ENCODE data around the gene RASAL3. TPM values are rescaled to one million over a fixed set of nuclear protein-coding genes. Genes with fewer than 3 reads are reported as not detected.

The RASAL3 gene
- total RNA-seq, 2 experiments from 2014 or later: 104 to 109 TPM

- CTCF ChIA-PET: interaction anchor here (1.1 kb wide), 1 partner anchor 9 kb away, joined by 3 read pairs; no protein-coding TSS in a partner anchor
- POLR2A ChIA-PET: no interaction called here
Observed at GRCh38 chr19:15453906-15454860, 10.2 kb downstream of the RASAL3 start.

DNA sequence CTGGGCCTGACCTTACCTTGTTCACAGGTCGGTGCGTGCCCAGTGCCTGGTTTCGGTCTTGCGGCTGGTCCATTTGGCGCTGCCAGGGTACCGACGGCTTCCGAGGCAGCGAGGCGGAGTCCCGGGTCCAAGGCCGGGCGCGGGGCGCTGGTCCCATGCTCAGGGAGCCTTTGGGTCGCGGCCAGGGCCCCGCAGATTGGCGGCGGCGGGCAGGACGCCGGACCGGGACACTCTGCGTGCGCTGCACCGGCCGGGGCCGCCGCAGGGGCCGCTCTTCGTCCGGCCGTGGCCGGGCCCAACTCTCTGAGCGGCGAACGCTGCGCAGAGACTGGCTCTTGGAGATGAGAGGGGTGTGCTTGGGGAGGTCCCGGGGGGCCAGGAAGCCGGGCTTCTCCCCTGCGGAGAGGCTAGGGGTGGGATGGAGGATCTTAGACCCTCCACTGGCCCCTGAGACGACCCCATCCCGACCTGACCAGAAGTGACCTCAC, 11.2 kb downstream of the RASAL3 start:
- CTCF ChIA-PET: no interaction called here
- POLR2A ChIA-PET: no interaction called here

- CTCF ChIA-PET: interaction anchor here (0.8 to 1.7 kb wide), 3 partner anchors 11 to 103 kb away, joined by 3 to 6 read pairs (median 5); partner anchors contain the start of gene AKAP8L
- POLR2A ChIA-PET: interaction anchor here (1.3 to 2.3 kb wide), 2 partner anchors 9 to 11 kb away, joined by 6 read pairs; partner anchors contain the start of gene RASAL3
Observed at GRCh38 chr19:15452111-15453047, 12.0 kb downstream of the RASAL3 start.

GRCh38 chr19:15450528-15450890, 13.8 kb downstream of the RASAL3 start:
- ChIA-PET POLR2A (interaction anchor here (1.2 to 2.3 kb wide), 2 partner anchors 10 to 13 kb away, joined by 4 to 6 read pairs; no protein-coding TSS in a partner anchor), CTCF (interaction anchor here (0.5 to 0.6 kb wide), 2 partner anchors 9 to 16 kb away, joined by 3 read pairs; no protein-coding TSS in a partner anchor)

GRCh38 chr19:15449620-15450527, 14.5 kb downstream of the RASAL3 start, which contains the start of gene WIZ:
WIZ (minus strand) TSS chr19:15449956; CDS start chr19:15448307, 1,649 bp downstream.
- ChIA-PET CTCF (interaction anchor here (0.6 kb wide), 1 partner anchor 10 kb away, joined by 3 read pairs; no protein-coding TSS in a partner anchor), POLR2A (interaction anchor here (1.2 to 1.9 kb wide), 2 partner anchors 14 to 101 kb away, joined by 4 to 6 read pairs; no protein-coding TSS in a partner anchor)

GRCh38 chr19:15448778-15449619, 15.3 kb downstream of the RASAL3 start:
- POLR2A ChIA-PET: interaction anchor here (0.6 to 1.9 kb wide), 2 partner anchors 9 to 102 kb away, joined by 3 to 6 read pairs; no protein-coding TSS in a partner anchor
- CTCF ChIA-PET: interaction anchor here (1.0 kb wide), 1 partner anchor 30 kb away, joined by 3 read pairs; the partner anchor contains the start of gene AKAP8L

- CTCF ChIA-PET: interaction anchor here (0.6 to 1.3 kb wide), 4 partner anchors 29 to 107 kb away, joined by 3 to 4 read pairs (median 4); partner anchors contain the start of gene AKAP8L
- POLR2A ChIA-PET: interaction anchor here (1.9 kb wide), 1 partner anchor 103 kb away, joined by 6 read pairs; no protein-coding TSS in a partner anchor
Observed at GRCh38 chr19:15448044-15448777, 16.1 kb downstream of the RASAL3 start.

GRCh38 chr19:15447057-15447456, 17.3 kb downstream of the RASAL3 start:
- ChIA-PET POLR2A (no interaction called here), CTCF (interaction anchor here (1.3 to 1.8 kb wide), 2 partner anchors 14 to 109 kb away, joined by 4 read pairs; no protein-coding TSS in a partner anchor)

- POLR2A ChIA-PET: no interaction called here
- CTCF ChIA-PET: interaction anchor here (1.8 kb wide), 1 partner anchor 15 kb away, joined by 4 read pairs; no protein-coding TSS in a partner anchor
Observed at GRCh38 chr19:15445807-15446376, 18.5 kb downstream of the RASAL3 start.

DNA sequence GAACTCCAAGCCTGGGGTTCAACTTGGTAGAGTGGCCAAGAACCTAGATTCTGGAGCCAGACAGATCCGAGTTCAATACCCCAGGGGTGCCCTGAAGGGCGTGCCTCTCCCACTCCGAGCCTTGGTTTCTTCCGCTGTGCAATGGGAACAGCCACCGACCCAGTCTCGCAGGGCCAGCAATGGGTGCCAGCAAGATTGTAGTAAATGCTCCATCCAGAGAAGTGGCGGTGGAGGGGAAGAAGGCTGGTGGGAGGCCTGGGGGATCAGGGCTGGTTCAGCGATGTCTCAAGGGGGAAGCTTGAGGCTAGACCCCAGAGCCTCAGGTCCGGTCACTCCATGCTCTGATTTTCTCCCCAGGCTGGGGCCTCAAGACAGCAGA, 19.1 kb downstream of the RASAL3 start:
- POLR2A ChIA-PET: no interaction called here
- CTCF ChIA-PET: no interaction called here

- CTCF ChIA-PET: no interaction called here
- POLR2A ChIA-PET: no interaction called here
Observed at GRCh38 chr19:15444505-15445226, 19.7 kb downstream of the RASAL3 start.

DNA sequence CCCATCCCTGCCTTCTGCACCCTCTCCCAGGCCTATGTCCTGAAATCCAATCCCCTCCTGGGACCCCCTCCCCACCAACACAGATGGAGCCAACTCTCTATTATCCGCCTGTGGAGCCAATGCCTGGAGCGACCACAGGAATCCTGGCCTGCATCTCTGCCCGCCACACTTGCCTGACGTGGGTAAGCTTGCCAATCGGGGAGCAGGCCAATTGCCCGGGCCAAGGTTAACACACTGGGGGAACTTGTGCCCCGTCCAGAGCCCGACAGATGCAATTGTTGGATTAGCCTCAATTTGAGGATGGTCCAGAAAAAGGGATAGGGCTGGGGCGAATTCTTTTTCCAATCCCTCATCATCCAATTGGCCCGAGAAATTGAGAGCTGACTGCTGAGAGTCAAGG, 20.5 kb downstream of the RASAL3 start:
- CTCF ChIA-PET: no interaction called here
- POLR2A ChIA-PET: no interaction called here

- POLR2A ChIA-PET: no interaction called here
- CTCF ChIA-PET: no interaction called here
Observed at GRCh38 chr19:15443325-15443724, 21.0 kb downstream of the RASAL3 start.

DNA sequence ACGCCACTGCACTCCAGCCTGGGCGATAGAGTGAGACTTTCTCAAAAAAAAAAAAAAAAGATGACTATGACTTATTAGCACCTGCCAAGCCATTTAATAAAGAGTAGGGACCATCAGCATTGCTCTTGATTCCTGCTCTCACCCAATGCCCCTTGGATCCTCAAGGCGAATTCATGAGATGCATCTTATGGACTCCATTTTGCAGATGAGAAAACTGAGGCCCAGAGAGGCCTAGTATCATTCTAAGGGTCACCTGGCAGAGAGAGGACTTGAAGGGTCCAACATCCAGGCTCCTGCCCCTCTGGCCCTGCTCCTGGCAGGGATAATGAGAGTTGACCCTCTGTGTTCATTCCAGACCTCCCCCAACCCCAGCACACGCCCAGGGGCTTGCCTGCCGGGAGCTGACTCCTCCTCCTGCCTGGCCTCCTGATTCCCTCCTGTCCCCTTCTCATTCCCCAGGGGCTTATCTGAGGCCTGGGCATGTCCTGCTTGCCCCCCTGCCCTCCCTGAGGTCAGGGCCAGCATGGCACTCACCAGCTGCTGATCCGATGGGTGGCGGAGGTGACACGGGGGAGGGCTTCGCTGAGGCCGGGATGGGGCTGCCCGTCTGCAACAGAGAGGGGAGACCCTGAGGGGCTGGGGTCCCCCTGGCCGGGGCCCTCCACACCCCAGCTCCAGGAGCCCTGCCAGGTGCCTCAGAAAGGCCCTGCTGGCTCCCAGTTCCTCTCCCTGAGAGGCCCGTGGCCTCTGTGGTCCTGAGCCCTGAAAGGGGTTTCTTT, 22.0 kb downstream of the RASAL3 start:
- POLR2A ChIA-PET: no interaction called here
- CTCF ChIA-PET: no interaction called here

- POLR2A ChIA-PET: interaction anchor here (0.6 kb wide), 1 partner anchor 211 kb away, joined by 8 read pairs; no protein-coding TSS in a partner anchor
- CTCF ChIA-PET: no interaction called here
Observed at GRCh38 chr19:15441317-15441716, 23.0 kb downstream of the RASAL3 start.

Data from activated CD8-positive, alpha-beta memory T cell treated with anti-CD3 and anti-CD28 coated beads for 36 hours (primary cell).